ENCODE data around the gene ANKRD34B. TPM values are rescaled to one million over a fixed set of nuclear protein-coding genes. Genes with fewer than 3 reads are reported as not detected.
"Not testable (repeated sequence)": the region's sequence is repeated elsewhere in the genome, so short reads cannot be mapped to it uniquely, and the experiment has no call there.

Gene ANKRD34B
- total RNA-seq, 4 donors from 2014 or later = not detected

DNA sequence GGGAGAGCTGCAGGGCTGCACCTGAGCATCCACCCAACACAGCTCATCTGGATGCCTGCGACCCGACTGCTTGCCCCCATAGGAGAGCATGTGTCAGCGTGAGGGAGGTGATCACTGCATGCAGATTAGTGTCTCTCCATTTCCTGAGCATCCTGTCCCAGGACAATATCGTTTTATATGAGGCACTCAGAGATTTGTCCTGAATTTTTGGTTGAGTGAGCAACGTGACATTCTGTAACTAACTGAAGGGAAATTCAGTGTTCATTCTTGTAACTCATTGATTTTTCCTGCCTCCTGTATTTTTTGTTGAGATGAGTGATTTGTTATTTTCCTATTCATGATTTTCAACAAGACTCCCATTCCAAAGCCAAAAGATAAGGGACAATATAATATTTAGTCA is 20.7 kb upstream of the ANKRD34B start:
- WGBS, 2 donors (ENCODE audit: low coverage in 1 of 2) = 73 to 81% methylated on average over 4 to 5 of the region's 5 CpGs
- TF ChIP-seq EP300 (IDR thresholded peaks at IDR 0.05) (no peak), POLR2AphosphoS5 (IDR thresholded peaks at IDR 0.05) (no peak), POLR2A (IDR thresholded peaks at IDR 0.05) (no peak)
- TF ChIP-seq, protein P1, sequence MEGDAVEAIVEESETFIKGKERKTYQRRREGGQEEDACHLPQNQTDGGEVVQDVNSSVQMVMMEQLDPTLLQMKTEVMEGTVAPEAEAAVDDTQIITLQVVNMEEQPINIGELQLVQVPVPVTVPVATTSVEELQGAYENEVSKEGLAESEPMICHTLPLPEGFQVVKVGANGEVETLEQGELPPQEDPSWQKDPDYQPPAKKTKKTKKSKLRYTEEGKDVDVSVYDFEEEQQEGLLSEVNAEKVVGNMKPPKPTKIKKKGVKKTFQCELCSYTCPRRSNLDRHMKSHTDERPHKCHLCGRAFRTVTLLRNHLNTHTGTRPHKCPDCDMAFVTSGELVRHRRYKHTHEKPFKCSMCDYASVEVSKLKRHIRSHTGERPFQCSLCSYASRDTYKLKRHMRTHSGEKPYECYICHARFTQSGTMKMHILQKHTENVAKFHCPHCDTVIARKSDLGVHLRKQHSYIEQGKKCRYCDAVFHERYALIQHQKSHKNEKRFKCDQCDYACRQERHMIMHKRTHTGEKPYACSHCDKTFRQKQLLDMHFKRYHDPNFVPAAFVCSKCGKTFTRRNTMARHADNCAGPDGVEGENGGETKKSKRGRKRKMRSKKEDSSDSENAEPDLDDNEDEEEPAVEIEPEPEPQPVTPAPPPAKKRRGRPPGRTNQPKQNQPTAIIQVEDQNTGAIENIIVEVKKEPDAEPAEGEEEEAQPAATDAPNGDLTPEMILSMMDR (IDR thresholded peaks at IDR 0.05) = no peak
- no peaks in the 10 kb centered on the region for H3K36me3 ChIP-seq

DNA sequence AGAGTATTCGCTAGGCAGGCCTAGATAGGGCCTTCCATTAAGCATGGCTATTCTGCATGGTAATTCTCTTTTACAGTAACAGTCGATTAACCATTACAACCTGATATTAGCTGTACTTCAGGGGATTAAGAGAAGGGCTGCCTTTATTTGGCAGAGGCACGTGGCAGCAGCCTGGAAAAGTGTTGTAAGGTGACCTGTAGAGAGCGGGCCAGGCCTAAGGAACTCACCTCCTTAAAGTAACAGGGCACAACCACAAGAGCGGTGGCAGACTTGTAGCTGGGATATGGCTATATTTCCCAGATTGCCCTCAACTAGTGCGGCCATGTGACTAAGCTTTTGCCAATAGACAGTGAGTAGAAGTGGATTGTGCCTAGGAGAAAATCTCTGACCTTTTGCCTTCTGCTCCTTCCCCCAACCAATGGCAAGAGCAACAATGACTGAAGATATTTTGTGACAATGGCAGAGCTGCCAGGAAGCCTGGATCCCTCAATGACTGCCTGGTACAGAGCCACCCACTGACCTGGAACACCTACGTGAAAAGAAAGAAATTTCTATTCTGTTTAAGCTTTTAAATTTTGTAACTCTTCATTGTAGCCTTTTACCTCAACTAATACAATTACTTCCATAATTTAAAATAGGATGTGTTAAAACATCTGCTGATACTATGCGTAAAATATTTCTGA is 18.9 kb upstream of the ANKRD34B start:
- Histone ChIP-seq H3K27ac (no peak overlapping the region), H3K9me3 (no peaks in the 10 kb centered on the region), H3K27me3 (no peaks in the 10 kb centered on the region), H3K4me3 (no peak overlapping the region), H3K36me3 (no peaks in the 10 kb centered on the region), H3K4me1 (no peaks in the 10 kb centered on the region)
- no peak for ATAC-seq
- TF ChIP-seq, protein P1 (IDR thresholded peaks at IDR 0.05) = no peak
- TF ChIP-seq POLR2A (IDR thresholded peaks at IDR 0.05) (no peak), EP300 (IDR thresholded peaks at IDR 0.05) (no peak), POLR2AphosphoS5 (IDR thresholded peaks at IDR 0.05) (no peak)
- WGBS, 2 donors (ENCODE audit: low coverage in 1 of 2) = 91 to 100% methylated on average over 3 to 5 of the region's 8 CpGs

More for the DNA sequence above, 20.7 kb upstream of the ANKRD34B start:
- H3K4me3 ChIP-seq = no peak overlapping the region
- no peak overlapping the region for H3K27ac ChIP-seq
- no peaks in the 10 kb centered on the region for H3K9me3 ChIP-seq
- ATAC-seq = no peak
- H3K27me3 ChIP-seq = no peaks in the 10 kb centered on the region
- no peaks in the 10 kb centered on the region for H3K4me1 ChIP-seq

DNA sequence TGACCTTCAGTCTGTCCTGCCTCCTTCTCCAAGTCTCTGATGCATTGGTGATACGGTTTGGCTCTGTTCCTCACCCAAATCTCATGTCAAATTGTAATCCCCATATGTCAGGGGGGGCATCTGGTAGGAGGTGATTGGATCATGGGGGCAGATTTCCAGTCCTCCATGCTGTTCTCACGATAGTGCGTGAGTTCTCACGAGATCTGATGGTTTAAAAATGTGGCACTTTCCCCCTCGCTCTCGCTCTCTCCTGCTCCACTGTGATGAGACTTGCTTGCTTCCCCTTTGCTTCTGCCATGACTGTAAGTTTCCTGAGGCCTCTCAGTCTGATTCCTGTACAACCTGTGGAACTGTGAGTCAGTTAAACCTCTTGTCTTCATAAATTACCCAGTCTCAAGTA is 14.7 kb upstream of the ANKRD34B start:
- Histone ChIP-seq H3K27me3 (no peaks in the 10 kb centered on the region), H3K9me3 (no peaks in the 10 kb centered on the region), H3K4me1 (no peaks in the 10 kb centered on the region), H3K27ac (no peak overlapping the region), H3K4me3 (no peak overlapping the region), H3K36me3 (no peaks in the 10 kb centered on the region)
- no peak for ATAC-seq
- WGBS, 2 donors (ENCODE audit: low coverage in 1 of 2) = 80 to 86% methylated on average over 1 to 6 of the region's 6 CpGs
- no peak for TF ChIP-seq POLR2AphosphoS5 (IDR thresholded peaks at IDR 0.05)
- TF ChIP-seq EP300 (IDR thresholded peaks at IDR 0.05) = no peak
- TF ChIP-seq, protein P1 (IDR thresholded peaks at IDR 0.05) = no peak
- TF ChIP-seq POLR2A (IDR thresholded peaks at IDR 0.05) = no peak

DNA sequence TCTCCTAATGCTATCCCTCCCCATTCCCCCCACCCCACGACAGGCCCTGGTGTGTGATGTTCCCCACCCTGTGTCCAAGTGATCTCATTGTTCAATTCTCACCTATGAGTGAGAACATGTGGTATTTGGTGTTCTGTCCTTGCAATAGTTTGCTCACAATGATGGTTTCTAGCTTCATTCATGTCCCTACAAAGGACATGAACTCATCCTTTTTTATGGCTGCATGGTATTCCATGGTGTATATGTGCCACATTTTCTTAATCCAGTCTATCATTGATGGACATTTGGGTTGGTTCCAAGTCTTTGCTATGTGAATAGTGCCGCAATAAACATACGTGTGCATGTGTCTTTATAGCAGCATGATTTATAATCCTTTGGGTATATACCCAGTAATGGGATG is 10.2 kb upstream of the ANKRD34B start:
- not testable (repeated sequence) for H3K27me3 ChIP-seq, H3K4me1 ChIP-seq, H3K36me3 ChIP-seq, H3K4me3 ChIP-seq, H3K27ac ChIP-seq, H3K9me3 ChIP-seq, ATAC-seq
- 63% methylated on average over 1 of the region's 3 CpGs; no CpG with 5 or more reads in 1 of the 2 donors for WGBS, 2 donors (ENCODE audit: low coverage in 1 of 2)

DNA sequence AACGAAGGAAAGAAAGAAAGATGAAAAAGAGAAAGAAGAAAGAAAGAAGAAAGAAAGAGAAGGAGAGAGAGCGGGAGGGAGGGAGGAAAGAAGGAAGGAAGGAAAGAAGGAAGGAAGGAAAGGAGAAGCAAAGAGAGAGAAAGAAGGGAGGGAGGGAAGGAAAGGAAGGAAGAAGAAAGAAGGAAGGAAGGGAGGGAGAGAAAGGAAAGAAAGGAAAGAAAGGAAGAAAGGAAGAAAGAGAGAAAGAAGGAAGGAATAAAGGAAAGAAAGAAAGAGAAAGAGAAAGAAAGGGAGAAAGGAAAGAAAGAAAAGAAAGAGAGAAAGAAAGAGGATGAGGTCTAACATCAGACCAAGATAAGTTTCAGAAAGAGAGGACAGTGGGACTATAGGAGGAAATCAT is 9.0 kb upstream of the ANKRD34B start:
- Histone ChIP-seq H3K27ac (no peak overlapping the region), H3K4me3 (no peak overlapping the region), H3K27me3 (peaks cover under 1% of the 10 kb centered on the region), H3K4me1 (no peaks in the 10 kb centered on the region), H3K9me3 (no peaks in the 10 kb centered on the region), H3K36me3 (no peaks in the 10 kb centered on the region)
- 95 to 96% methylated on average over 2 of the region's 2 CpGs for WGBS, 2 donors (ENCODE audit: low coverage in 1 of 2)
- TF ChIP-seq EP300 (IDR thresholded peaks at IDR 0.05) (no peak), POLR2AphosphoS5 (IDR thresholded peaks at IDR 0.05) (no peak), POLR2A (IDR thresholded peaks at IDR 0.05) (no peak)
- TF ChIP-seq, protein P1 (IDR thresholded peaks at IDR 0.05) = no peak
- no peak for ATAC-seq
